ENCODE measurements around the gene SDC3.
"Not testable (repeated sequence)": the region's sequence is repeated elsewhere in the genome, so short reads cannot be mapped to it uniquely, and the experiment has no call there.

The SDC3 gene

GRCh38 chr1:30942326-30942963 lies 33.9 kb upstream of the SDC3 start:
- H3K36me3 ChIP-seq (ENCODE audit: control insufficient read depth, insufficient read depth, low read length) = peaks cover 19% of the 10 kb centered on the region
- no peak for TF ChIP-seq CTCF (IDR thresholded peaks at IDR 0.05; ENCODE audit: insufficient read depth, low read length, poor library complexity, severe bottlenecking)
- no peak for DNase-seq (ENCODE audit: extremely low read depth, insufficient read length)
- H3K4me3 ChIP-seq (replicated peaks; ENCODE audit: low read depth, low read length) = no peak overlapping the region
- no peaks in the 10 kb centered on the region for H3K27me3 ChIP-seq (replicated peaks; ENCODE audit: control insufficient read depth, insufficient read depth, low read length)

- H3K36me3 ChIP-seq (ENCODE audit: control insufficient read depth, insufficient read depth, low read length) = peaks cover 20% of the 10 kb centered on the region
Observed at GRCh38 chr1:30940541-30940940, 32.0 kb upstream of the SDC3 start.

GRCh38 chr1:30936541-30937171 lies 28.1 kb upstream of the SDC3 start:
- TF ChIP-seq CTCF (IDR thresholded peaks at IDR 0.05; ENCODE audit: insufficient read depth, low read length, poor library complexity, severe bottlenecking) = no peak
- peaks cover 27% of the 10 kb centered on the region for H3K36me3 ChIP-seq (ENCODE audit: control insufficient read depth, insufficient read depth, low read length)
- no peaks in the 10 kb centered on the region for H3K27me3 ChIP-seq (replicated peaks; ENCODE audit: control insufficient read depth, insufficient read depth, low read length)
- H3K4me3 ChIP-seq (replicated peaks; ENCODE audit: low read depth, low read length) = no peak overlapping the region
- no peak for DNase-seq (ENCODE audit: extremely low read depth, insufficient read length)

More at GRCh38 chr1:30940541-30940940, 32.0 kb upstream of the SDC3 start:
- H3K27me3 ChIP-seq (replicated peaks; ENCODE audit: control insufficient read depth, insufficient read depth, low read length) = no peaks in the 10 kb centered on the region
- no peak overlapping the region for H3K4me3 ChIP-seq (replicated peaks; ENCODE audit: low read depth, low read length)
- DNase-seq (ENCODE audit: extremely low read depth, insufficient read length) = no peak
- no peak for TF ChIP-seq CTCF (IDR thresholded peaks at IDR 0.05; ENCODE audit: insufficient read depth, low read length, poor library complexity, severe bottlenecking)

GRCh38 chr1:30935758-30936157 lies 27.2 kb upstream of the SDC3 start:
- H3K36me3 ChIP-seq (ENCODE audit: control insufficient read depth, insufficient read depth, low read length) = peaks cover 28% of the 10 kb centered on the region
- H3K27me3 ChIP-seq (replicated peaks; ENCODE audit: control insufficient read depth, insufficient read depth, low read length); DNase-seq (ENCODE audit: extremely low read depth, insufficient read length); H3K4me3 ChIP-seq (replicated peaks; ENCODE audit: low read depth, low read length): not testable (repeated sequence)

GRCh38 chr1:30934613-30935012 lies 26.1 kb upstream of the SDC3 start:
- peaks cover 27% of the 10 kb centered on the region for H3K36me3 ChIP-seq (ENCODE audit: control insufficient read depth, insufficient read depth, low read length)
- no peak overlapping the region for H3K4me3 ChIP-seq (replicated peaks; ENCODE audit: low read depth, low read length)
- no peak for TF ChIP-seq CTCF (IDR thresholded peaks at IDR 0.05; ENCODE audit: insufficient read depth, low read length, poor library complexity, severe bottlenecking)
- no peaks in the 10 kb centered on the region for H3K27me3 ChIP-seq (replicated peaks; ENCODE audit: control insufficient read depth, insufficient read depth, low read length)
- no peak for DNase-seq (ENCODE audit: extremely low read depth, insufficient read length)

GRCh38 chr1:30933874-30934252 lies 25.3 kb upstream of the SDC3 start:
- H3K4me3 ChIP-seq (replicated peaks; ENCODE audit: low read depth, low read length) = no peak overlapping the region
- H3K27me3 ChIP-seq (replicated peaks; ENCODE audit: control insufficient read depth, insufficient read depth, low read length) = no peaks in the 10 kb centered on the region
- peaks cover 22% of the 10 kb centered on the region for H3K36me3 ChIP-seq (ENCODE audit: control insufficient read depth, insufficient read depth, low read length)
- no peak for DNase-seq (ENCODE audit: extremely low read depth, insufficient read length)
- no peak for TF ChIP-seq CTCF (IDR thresholded peaks at IDR 0.05; ENCODE audit: insufficient read depth, low read length, poor library complexity, severe bottlenecking)
